ENCODE results near the gene GAB1. TPM values are rescaled to one million over a fixed set of nuclear protein-coding genes. Genes with fewer than 3 reads are reported as not detected.

GAB1 gene
- total RNA-seq, 3 donors from 2014 or later (not counting 1 experiment from before 2014, with no cell fraction given): 11.5 to 25.4 (median 11.9) TPM

DNA sequence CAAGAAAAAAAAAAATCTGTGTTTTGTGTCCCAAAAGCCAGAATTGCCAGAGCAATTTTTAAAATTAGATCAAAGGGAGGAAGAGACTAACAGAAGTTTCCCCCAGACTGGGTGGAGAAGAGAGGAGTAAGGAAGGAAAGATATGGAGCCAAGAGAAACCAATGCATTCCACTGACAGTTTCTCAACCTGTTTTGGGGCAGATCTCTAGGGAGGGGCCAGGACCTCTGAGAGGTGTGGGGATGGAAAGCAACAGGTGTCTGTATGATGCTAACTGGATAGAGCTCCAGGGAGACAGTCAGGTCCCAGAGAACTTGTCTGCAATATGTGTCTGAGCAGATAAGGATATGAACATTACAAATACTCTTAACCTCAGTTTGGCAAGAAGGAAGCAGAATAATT is 22.7 kb upstream of the GAB1 start:
- no peaks in the 10 kb centered on the region for H3K4me1 Mint-ChIP-seq
- Histone ChIP-seq H3K4me3 (ENCODE audit: low read length) (no peak overlapping the region), H3K9me3 (ENCODE audit: control insufficient read depth, insufficient read depth, low read length) (no peaks in the 10 kb centered on the region), H3K4me1 (ENCODE audit: control insufficient read depth, insufficient read depth, low read length) (no peaks in the 10 kb centered on the region), H3K27me3 (ENCODE audit: control insufficient read depth, insufficient read depth, low read length) (no peaks in the 10 kb centered on the region), H3K27ac (ENCODE audit: low read length) (no peak overlapping the region), H3K36me3 (ENCODE audit: control insufficient read depth, insufficient read depth, low read length) (no peaks in the 10 kb centered on the region)
- DNase-seq: no peak
- TF ChIP-seq, protein P1, sequence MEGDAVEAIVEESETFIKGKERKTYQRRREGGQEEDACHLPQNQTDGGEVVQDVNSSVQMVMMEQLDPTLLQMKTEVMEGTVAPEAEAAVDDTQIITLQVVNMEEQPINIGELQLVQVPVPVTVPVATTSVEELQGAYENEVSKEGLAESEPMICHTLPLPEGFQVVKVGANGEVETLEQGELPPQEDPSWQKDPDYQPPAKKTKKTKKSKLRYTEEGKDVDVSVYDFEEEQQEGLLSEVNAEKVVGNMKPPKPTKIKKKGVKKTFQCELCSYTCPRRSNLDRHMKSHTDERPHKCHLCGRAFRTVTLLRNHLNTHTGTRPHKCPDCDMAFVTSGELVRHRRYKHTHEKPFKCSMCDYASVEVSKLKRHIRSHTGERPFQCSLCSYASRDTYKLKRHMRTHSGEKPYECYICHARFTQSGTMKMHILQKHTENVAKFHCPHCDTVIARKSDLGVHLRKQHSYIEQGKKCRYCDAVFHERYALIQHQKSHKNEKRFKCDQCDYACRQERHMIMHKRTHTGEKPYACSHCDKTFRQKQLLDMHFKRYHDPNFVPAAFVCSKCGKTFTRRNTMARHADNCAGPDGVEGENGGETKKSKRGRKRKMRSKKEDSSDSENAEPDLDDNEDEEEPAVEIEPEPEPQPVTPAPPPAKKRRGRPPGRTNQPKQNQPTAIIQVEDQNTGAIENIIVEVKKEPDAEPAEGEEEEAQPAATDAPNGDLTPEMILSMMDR (IDR thresholded peaks at IDR 0.05): no peak
- H3K27me3 Mint-ChIP-seq (ENCODE audit: low read depth in 2 of 2): peaks cover 0 to 9% of the 10 kb centered on the region in 2 donors
- no peaks in the 10 kb centered on the region for H3K9me3 Mint-ChIP-seq
- H3K27ac Mint-ChIP-seq: no peak overlapping the region
- intact Hi-C loops (cut with micrococcal nuclease): no loop called here
- no peak overlapping the region for H3K4me3 Mint-ChIP-seq
- ATAC-seq: no peak
- no peaks in the 10 kb centered on the region for H3K36me3 Mint-ChIP-seq

DNA sequence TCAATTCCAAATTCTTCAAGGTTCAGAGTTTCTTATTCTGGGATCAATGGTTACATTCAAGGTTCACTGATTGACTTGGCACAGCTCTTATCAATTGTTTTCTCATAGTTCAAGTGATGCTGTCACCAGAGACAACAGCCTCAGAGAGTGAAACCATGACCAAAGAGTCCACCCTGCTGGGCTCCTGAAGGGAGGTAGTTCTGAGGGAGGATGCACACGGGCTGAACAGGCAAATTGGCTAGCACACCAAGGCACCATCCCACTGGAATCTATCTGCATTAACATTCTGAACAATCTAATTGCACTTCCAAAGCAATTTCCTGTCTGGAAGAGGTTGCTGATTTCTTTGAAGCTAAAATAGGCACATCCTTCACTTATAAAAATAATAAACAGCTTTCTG is 16.6 kb upstream of the GAB1 start:
- Mint-ChIP-seq H3K4me3 (no peak overlapping the region), H3K9me3 (no peaks in the 10 kb centered on the region), H3K27me3 (ENCODE audit: low read depth in 2 of 2) (peaks cover 3 to 18% of the 10 kb centered on the region in 2 donors), H3K4me1 (no peaks in the 10 kb centered on the region), H3K27ac (no peak overlapping the region), H3K36me3 (no peaks in the 10 kb centered on the region)
- ATAC-seq: no peak
- Histone ChIP-seq H3K27ac (ENCODE audit: low read length) (no peak overlapping the region), H3K4me3 (ENCODE audit: low read length) (no peak overlapping the region), H3K4me1 (ENCODE audit: control insufficient read depth, insufficient read depth, low read length) (no peaks in the 10 kb centered on the region), H3K36me3 (ENCODE audit: control insufficient read depth, insufficient read depth, low read length) (no peaks in the 10 kb centered on the region), H3K27me3 (ENCODE audit: control insufficient read depth, insufficient read depth, low read length) (no peaks in the 10 kb centered on the region), H3K9me3 (ENCODE audit: control insufficient read depth, insufficient read depth, low read length) (no peaks in the 10 kb centered on the region)
- TF ChIP-seq, protein P1 (IDR thresholded peaks at IDR 0.05): no peak
- no peak for DNase-seq
- intact Hi-C loops (cut with micrococcal nuclease): no loop called here
- 44% methylated on average over 1 of the region's 1 CpG for WGBS (ENCODE audit: insufficient coverage)

DNA sequence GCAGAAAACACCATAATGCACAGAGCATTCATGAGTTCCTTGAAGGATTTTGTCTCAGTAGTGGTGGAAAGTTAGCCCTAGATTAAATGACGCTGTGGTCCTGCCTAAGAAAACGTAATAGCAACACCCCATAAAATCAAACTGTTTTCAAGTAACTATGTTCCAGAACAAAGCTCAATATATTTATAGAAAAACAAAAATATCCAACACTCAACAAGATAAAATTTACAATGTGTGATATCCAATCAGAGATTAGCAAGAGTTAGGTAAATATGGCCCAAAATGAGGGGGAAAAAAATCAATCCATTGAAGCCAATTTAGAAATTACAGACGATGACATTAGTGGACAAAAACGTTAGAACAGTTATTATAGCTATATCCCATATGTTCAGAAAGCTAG is 9.9 kb upstream of the GAB1 start:
- Mint-ChIP-seq H3K36me3 (no peaks in the 10 kb centered on the region), H3K9me3 (no peaks in the 10 kb centered on the region), H3K27ac (no peak overlapping the region), H3K4me3 (no peak overlapping the region), H3K4me1 (no peaks in the 10 kb centered on the region), H3K27me3 (ENCODE audit: low read depth in 2 of 2) (peaks cover 4 to 15% of the 10 kb centered on the region in 2 donors)
- no peaks in the 10 kb centered on the region for H3K9me3 ChIP-seq (ENCODE audit: control insufficient read depth, insufficient read depth, low read length)
- no peaks in the 10 kb centered on the region for H3K4me1 ChIP-seq (ENCODE audit: control insufficient read depth, insufficient read depth, low read length)
- no peak for ATAC-seq
- H3K27me3 ChIP-seq (ENCODE audit: control insufficient read depth, insufficient read depth, low read length): no peaks in the 10 kb centered on the region
- H3K4me3 ChIP-seq (ENCODE audit: low read length): no peak overlapping the region
- H3K27ac ChIP-seq (ENCODE audit: low read length): no peak overlapping the region
- WGBS (ENCODE audit: insufficient coverage): 96% methylated on average over 4 of the region's 4 CpGs
- H3K36me3 ChIP-seq (ENCODE audit: control insufficient read depth, insufficient read depth, low read length): no peaks in the 10 kb centered on the region
- TF ChIP-seq, protein P1 (IDR thresholded peaks at IDR 0.05): no peak
- DNase-seq: no peak
- intact Hi-C loops (cut with micrococcal nuclease): no loop called here

DNA sequence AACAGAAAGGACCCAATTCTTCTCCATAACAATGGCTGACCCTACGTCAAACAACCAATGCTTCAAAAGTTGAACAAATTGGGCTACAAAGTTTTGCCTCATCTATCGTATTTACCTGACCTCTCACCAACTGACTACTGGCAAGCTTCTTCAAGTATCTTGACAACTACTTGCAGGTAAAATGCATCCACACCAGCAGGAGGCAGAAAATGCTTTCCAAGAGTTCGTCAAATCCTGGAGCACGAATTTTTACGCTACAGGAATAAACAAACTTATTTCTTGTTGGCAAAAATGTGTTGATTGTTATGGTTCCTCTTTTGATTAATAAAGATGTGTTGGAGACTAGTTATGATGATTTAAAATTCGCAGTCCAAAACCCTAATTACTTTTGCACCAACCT is 6.7 kb upstream of the GAB1 start:
- no peaks in the 10 kb centered on the region for H3K36me3 Mint-ChIP-seq

More for the DNA sequence above, 6.7 kb upstream of the GAB1 start:
- Mint-ChIP-seq H3K4me1 (no peaks in the 10 kb centered on the region), H3K9me3 (no peaks in the 10 kb centered on the region), H3K27ac (no peak overlapping the region), H3K27me3 (ENCODE audit: low read depth in 2 of 2) (peaks cover 4 to 15% of the 10 kb centered on the region in 2 donors), H3K4me3 (no peak overlapping the region)
- H3K4me1 ChIP-seq (ENCODE audit: control insufficient read depth, insufficient read depth, low read length): no peaks in the 10 kb centered on the region
- no peak overlapping the region for H3K27ac ChIP-seq (ENCODE audit: low read length)
- intact Hi-C loops (cut with micrococcal nuclease): no loop called here
- WGBS (ENCODE audit: insufficient coverage): 88% methylated on average over 6 of the region's 6 CpGs
- TF ChIP-seq, protein P1 (IDR thresholded peaks at IDR 0.05): no peak
- no peak overlapping the region for H3K4me3 ChIP-seq (ENCODE audit: low read length)
- ATAC-seq (no peak), DNase-seq (no peak)
- H3K36me3 ChIP-seq (ENCODE audit: control insufficient read depth, insufficient read depth, low read length): no peaks in the 10 kb centered on the region
- H3K27me3 ChIP-seq (ENCODE audit: control insufficient read depth, insufficient read depth, low read length): no peaks in the 10 kb centered on the region
- no peaks in the 10 kb centered on the region for H3K9me3 ChIP-seq (ENCODE audit: control insufficient read depth, insufficient read depth, low read length)
